HG03196 (cell line): Measurements from ENCODE around the gene RAD9B.
"Not testable (repeated sequence)": the region's sequence is repeated elsewhere in the genome, so short reads cannot be mapped to it uniquely, and the experiment has no call there.

Experiments used
- ATAC-seq: cut with Tn5 transposase; IDR thresholded peaks from one replicate; pipeline ENCODE4 v1.9.1; 2021; ENCODE audit not compliant: unreplicated experiment

The RAD9B gene

GRCh38 chr12:110501752-110502738, at the start of gene RAD9B, which contains the start of gene VPS29:
Gene RAD9B, plus strand, starts transcription at chr12:110502331. Its CDS starts 7 bp downstream, at chr12:110502338.
Gene VPS29, minus strand, starts transcription at chr12:110502111. Its CDS starts 60 bp downstream, at chr12:110502051.
- peak; percentile 90 for ATAC-seq

GRCh38 chr12:110453569-110454296, 48.4 kb upstream of the RAD9B start:
- ATAC-seq, result no peak

- ATAC-seq, result no peak
These were observed 43.4 kb upstream of the RAD9B start for GRCh38 chr12:110458756-110459155.

- ATAC-seq, result not testable (repeated sequence)
These were observed 40.9 kb upstream of the RAD9B start for GRCh38 chr12:110461189-110461588.

GRCh38 chr12:110465024-110465423, 37.1 kb upstream of the RAD9B start:
- ATAC-seq, result no peak

GRCh38 chr12:110465765-110466164, 36.4 kb upstream of the RAD9B start:
- not testable (repeated sequence) for ATAC-seq

- no peak for ATAC-seq
These were observed 35.3 kb upstream of the RAD9B start for GRCh38 chr12:110466791-110467190.

GRCh38 chr12:110467847-110468213, 34.3 kb upstream of the RAD9B start:
- ATAC-seq, result no peak

- peak; percentile 77 for ATAC-seq
These were observed 33.7 kb upstream of the RAD9B start, which contains the start of the genes FAM216A and GPN3 for GRCh38 chr12:110468214-110469048. Gene FAM216A, plus strand, starts transcription at chr12:110468845. Its CDS starts 31 bp downstream, at chr12:110468876. Gene GPN3, minus strand, starts transcription at chr12:110468257. Its CDS starts 54 bp downstream, at chr12:110468203.

GRCh38 chr12:110475426-110475825, 26.7 kb upstream of the RAD9B start:
- no peak for ATAC-seq

- no peak for ATAC-seq
These were observed 3.0 kb upstream of the RAD9B start for GRCh38 chr12:110498984-110499706.

- ATAC-seq, result peak; percentile 18
These were observed 756 bp upstream of the RAD9B start for GRCh38 chr12:110501399-110501751.

GRCh38 chr12:110503432-110503831, 1.3 kb downstream of the RAD9B start:
- no peak for ATAC-seq

GRCh38 chr12:110505332-110505731, 3.2 kb downstream of the RAD9B start:
- ATAC-seq, result no peak

GRCh38 chr12:110508071-110508586, 6.0 kb downstream of the RAD9B start:
- ATAC-seq, result no peak

- no peak for ATAC-seq
These were observed 11.7 kb downstream of the RAD9B start for GRCh38 chr12:110513842-110514241.

GRCh38 chr12:110514363-110514762, 12.2 kb downstream of the RAD9B start:
- no peak for ATAC-seq

- no peak for ATAC-seq
These were observed 14.9 kb downstream of the RAD9B start for GRCh38 chr12:110516995-110517394.

- not testable (repeated sequence) for ATAC-seq
These were observed 15.9 kb downstream of the RAD9B start for GRCh38 chr12:110518014-110518413.
